ENCODE results near the gene ATP10B.

ATP10B gene

DNA sequence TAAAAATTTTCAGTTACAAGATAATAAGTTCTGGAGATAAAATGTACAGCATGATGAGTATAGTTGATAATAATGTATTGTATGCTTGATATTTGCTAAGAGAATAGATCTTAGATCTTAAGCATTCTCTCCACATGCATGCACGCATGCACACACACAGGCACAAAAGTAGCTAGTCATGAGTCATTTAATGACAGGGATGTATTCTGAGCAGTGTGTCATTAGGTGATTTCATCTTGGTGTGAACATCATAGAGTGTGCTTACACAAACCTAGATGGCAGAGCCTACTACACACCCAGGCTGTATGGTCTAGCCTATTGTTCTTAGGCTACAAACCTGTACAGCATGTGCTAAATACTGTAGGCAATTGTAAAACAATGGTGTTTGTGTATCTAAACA, 306.2 kb downstream of the ATP10B start:
- H3K4me3 ChIP-seq (replicated peaks; ENCODE audit: low read depth, low read length), result no peak overlapping the region
- TF ChIP-seq, protein P1, sequence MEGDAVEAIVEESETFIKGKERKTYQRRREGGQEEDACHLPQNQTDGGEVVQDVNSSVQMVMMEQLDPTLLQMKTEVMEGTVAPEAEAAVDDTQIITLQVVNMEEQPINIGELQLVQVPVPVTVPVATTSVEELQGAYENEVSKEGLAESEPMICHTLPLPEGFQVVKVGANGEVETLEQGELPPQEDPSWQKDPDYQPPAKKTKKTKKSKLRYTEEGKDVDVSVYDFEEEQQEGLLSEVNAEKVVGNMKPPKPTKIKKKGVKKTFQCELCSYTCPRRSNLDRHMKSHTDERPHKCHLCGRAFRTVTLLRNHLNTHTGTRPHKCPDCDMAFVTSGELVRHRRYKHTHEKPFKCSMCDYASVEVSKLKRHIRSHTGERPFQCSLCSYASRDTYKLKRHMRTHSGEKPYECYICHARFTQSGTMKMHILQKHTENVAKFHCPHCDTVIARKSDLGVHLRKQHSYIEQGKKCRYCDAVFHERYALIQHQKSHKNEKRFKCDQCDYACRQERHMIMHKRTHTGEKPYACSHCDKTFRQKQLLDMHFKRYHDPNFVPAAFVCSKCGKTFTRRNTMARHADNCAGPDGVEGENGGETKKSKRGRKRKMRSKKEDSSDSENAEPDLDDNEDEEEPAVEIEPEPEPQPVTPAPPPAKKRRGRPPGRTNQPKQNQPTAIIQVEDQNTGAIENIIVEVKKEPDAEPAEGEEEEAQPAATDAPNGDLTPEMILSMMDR (IDR thresholded peaks at IDR 0.05; ENCODE audit: low read depth, low read length, missing control alignments), result no peak
- no peak for DNase-seq (ENCODE audit: extremely low read depth, low read depth)

- TF ChIP-seq, protein P1 (IDR thresholded peaks at IDR 0.05; ENCODE audit: low read depth, low read length, missing control alignments), result no peak
- no peak overlapping the region for H3K4me3 ChIP-seq (replicated peaks; ENCODE audit: low read depth, low read length)
Observed at GRCh38 chr5:160543395-160543794, 308.6 kb downstream of the ATP10B start.

DNA sequence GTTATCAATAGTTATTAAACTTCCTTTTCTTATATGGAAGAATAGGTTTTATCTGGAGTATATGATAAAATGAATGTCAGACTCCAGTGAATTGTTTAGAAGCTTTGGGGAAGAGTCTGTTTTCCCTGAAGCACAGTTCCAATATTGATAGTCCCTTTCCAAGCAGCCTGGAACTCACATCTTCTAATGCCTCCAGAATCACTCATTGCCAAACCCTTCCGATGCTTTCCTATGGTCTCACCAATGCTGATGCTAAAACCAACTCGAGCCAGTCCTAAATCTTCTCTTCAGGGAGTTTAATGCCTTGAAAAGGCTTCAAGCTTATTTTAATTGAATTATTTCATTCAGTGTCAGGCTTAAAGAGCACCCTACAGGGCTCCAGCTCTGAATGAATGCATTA, 309.2 kb downstream of the ATP10B start:
- DNase-seq (ENCODE audit: extremely low read depth, low read depth), result no peak
- H3K4me3 ChIP-seq (replicated peaks; ENCODE audit: low read depth, low read length), result no peak overlapping the region
- TF ChIP-seq, protein P1 (IDR thresholded peaks at IDR 0.05; ENCODE audit: low read depth, low read length, missing control alignments), result no peak

More at GRCh38 chr5:160543395-160543794, 308.6 kb downstream of the ATP10B start:
- no peak for DNase-seq (ENCODE audit: extremely low read depth, low read depth)

GRCh38 chr5:160542281-160542680, 309.7 kb downstream of the ATP10B start:
- TF ChIP-seq, protein P1 (IDR thresholded peaks at IDR 0.05; ENCODE audit: low read depth, low read length, missing control alignments), result no peak
- DNase-seq (ENCODE audit: extremely low read depth, low read depth), result no peak

GRCh38 chr5:160539431-160539830, 312.6 kb downstream of the ATP10B start:
- H3K4me3 ChIP-seq (replicated peaks; ENCODE audit: low read depth, low read length), result no peak overlapping the region
- no peak for DNase-seq (ENCODE audit: extremely low read depth, low read depth)
- TF ChIP-seq, protein P1 (IDR thresholded peaks at IDR 0.05; ENCODE audit: low read depth, low read length, missing control alignments), result no peak

More at GRCh38 chr5:160542281-160542680, 309.7 kb downstream of the ATP10B start:
- H3K4me3 ChIP-seq (replicated peaks; ENCODE audit: low read depth, low read length), result no peak overlapping the region

DNA sequence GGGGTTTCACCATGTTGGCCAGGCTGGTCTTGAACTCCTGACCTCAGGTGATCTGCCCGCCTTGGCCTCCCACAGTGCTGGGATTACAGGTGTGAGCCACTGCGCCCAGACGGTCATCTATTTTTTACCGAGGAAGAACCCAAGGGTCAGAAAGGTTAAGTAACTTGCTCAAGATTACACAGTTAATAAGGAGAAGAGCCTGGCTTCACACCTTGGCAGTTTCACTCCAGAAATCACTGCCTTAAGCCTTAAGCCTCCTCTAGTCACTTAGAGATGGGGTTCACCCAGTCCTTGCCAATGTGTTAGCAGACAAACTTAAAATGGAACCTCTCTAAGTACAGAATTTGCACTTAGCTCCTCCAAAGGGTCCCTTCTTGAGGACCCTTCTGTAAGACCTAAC, 314.1 kb downstream of the ATP10B start:
- TF ChIP-seq, protein P1 (IDR thresholded peaks at IDR 0.05; ENCODE audit: low read depth, low read length, missing control alignments), result no peak
- H3K4me3 ChIP-seq (replicated peaks; ENCODE audit: low read depth, low read length), result no peak overlapping the region
- DNase-seq (ENCODE audit: extremely low read depth, low read depth), result no peak

- TF ChIP-seq, protein P1 (IDR thresholded peaks at IDR 0.05; ENCODE audit: low read depth, low read length, missing control alignments), result no peak
- no peak overlapping the region for H3K4me3 ChIP-seq (replicated peaks; ENCODE audit: low read depth, low read length)
- no peak for DNase-seq (ENCODE audit: extremely low read depth, low read depth)
Observed at GRCh38 chr5:160537116-160537515, 314.9 kb downstream of the ATP10B start.
